Measurements from ENCODE around the gene MUC4.

The MUC4 gene

DNA sequence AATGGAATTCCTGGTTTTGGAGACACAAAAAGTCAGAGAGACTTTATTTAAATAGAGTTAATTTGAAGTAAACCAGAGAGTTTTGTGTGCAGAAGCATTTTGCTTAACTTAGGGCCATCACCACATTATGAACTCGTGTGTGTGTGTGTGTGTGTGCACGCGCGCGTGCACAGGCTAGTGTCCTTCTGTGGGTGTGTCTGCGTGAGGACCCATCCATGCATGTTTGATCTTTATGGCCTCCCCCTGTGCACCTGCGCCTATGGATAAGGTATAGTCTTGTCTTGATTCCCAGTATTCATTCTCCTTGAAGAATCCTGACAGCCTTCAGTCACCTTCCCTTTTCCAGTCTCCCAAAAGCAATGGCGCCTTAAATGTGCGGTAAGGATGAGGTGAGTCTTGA lies 65.0 kb downstream of the MUC4 start:
- no peaks in the 10 kb centered on the region; the same call in 1 of the 2 replicates for H3K36me3 ChIP-seq (ENCODE audit: insufficient read depth, low read length)
- H3K9me2 ChIP-seq (ENCODE audit: low read depth, low read length) = no peaks in the 10 kb centered on the region
- peaks cover 4% of the 10 kb centered on the region for H3K4me1 ChIP-seq (ENCODE audit: insufficient read depth, low read length, severe bottlenecking)
- H3K9me3 ChIP-seq (ENCODE audit: low read length) = no peaks in the 10 kb centered on the region
- H2AFZ ChIP-seq (ENCODE audit: low read length) = no peak overlapping the region
- H3K9ac ChIP-seq (ENCODE audit: low read length) = no peak overlapping the region
- TF ChIP-seq EZH2 (IDR thresholded peaks at IDR 0.05; ENCODE audit: borderline replicate concordance, low read length) = no peak
- TF ChIP-seq CTCF (IDR thresholded peaks at IDR 0.05; ENCODE audit: low read length) = no peak
- no peak overlapping the region for H3K27ac ChIP-seq (ENCODE audit: low read depth, low read length, poor library complexity, severe bottlenecking)
- no peaks in the 10 kb centered on the region for H3K79me2 ChIP-seq (ENCODE audit: insufficient read depth, low read length)
- no peak overlapping the region for H3K4me3 ChIP-seq (ENCODE audit: low read depth, low read length, poor library complexity, severe bottlenecking)
- peaks cover 5% of the 10 kb centered on the region; the same call in 1 of the 2 replicates for H3K27me3 ChIP-seq (ENCODE audit: insufficient read depth, low read length)
- H3F3A ChIP-seq (ENCODE audit: insufficient read depth, low read length) = no peaks in the 10 kb centered on the region
- H3K4me2 ChIP-seq (ENCODE audit: low read length) = no peak overlapping the region
- no peaks in the 10 kb centered on the region for H4K20me1 ChIP-seq (ENCODE audit: insufficient read depth, low read length)

GRCh38 chr3:195746346-195746745 lies 65.4 kb downstream of the MUC4 start:
- Histone ChIP-seq H3K9me3 (ENCODE audit: low read length) (no peaks in the 10 kb centered on the region), H4K20me1 (ENCODE audit: insufficient read depth, low read length) (no peaks in the 10 kb centered on the region), H3K9ac (ENCODE audit: low read length) (no peak overlapping the region), H2AFZ (ENCODE audit: low read length) (no peak overlapping the region), H3K36me3 (ENCODE audit: insufficient read depth, low read length) (no peaks in the 10 kb centered on the region; the same call in 1 of the 2 replicates), H3K27me3 (ENCODE audit: insufficient read depth, low read length) (peaks cover 9% of the 10 kb centered on the region; the same call in 1 of the 2 replicates), H3K4me2 (ENCODE audit: low read length) (no peak overlapping the region), H3K4me3 (ENCODE audit: low read depth, low read length, poor library complexity, severe bottlenecking) (no peak overlapping the region), H3K9me2 (ENCODE audit: low read depth, low read length) (no peaks in the 10 kb centered on the region), H3K79me2 (ENCODE audit: insufficient read depth, low read length) (no peaks in the 10 kb centered on the region), H3K4me1 (ENCODE audit: insufficient read depth, low read length, severe bottlenecking) (peaks cover 4% of the 10 kb centered on the region), H3K27ac (ENCODE audit: low read depth, low read length, poor library complexity, severe bottlenecking) (no peak overlapping the region), H3F3A (ENCODE audit: insufficient read depth, low read length) (no peaks in the 10 kb centered on the region)
- TF ChIP-seq EZH2 (IDR thresholded peaks at IDR 0.05; ENCODE audit: borderline replicate concordance, low read length) = no peak
- no peak for TF ChIP-seq CTCF (IDR thresholded peaks at IDR 0.05; ENCODE audit: low read length)

GRCh38 chr3:195744437-195744836 lies 67.3 kb downstream of the MUC4 start:
- H3K4me3 ChIP-seq (ENCODE audit: low read depth, low read length, poor library complexity, severe bottlenecking) = no peak overlapping the region
- H2AFZ ChIP-seq (ENCODE audit: low read length) = no peak overlapping the region
- no peaks in the 10 kb centered on the region for H3F3A ChIP-seq (ENCODE audit: insufficient read depth, low read length)
- no peaks in the 10 kb centered on the region for H4K20me1 ChIP-seq (ENCODE audit: insufficient read depth, low read length)
- H3K79me2 ChIP-seq (ENCODE audit: insufficient read depth, low read length) = no peaks in the 10 kb centered on the region
- peaks cover 10% of the 10 kb centered on the region; the same call in 1 of the 2 replicates for H3K27me3 ChIP-seq (ENCODE audit: insufficient read depth, low read length)
- H3K9me2 ChIP-seq (ENCODE audit: low read depth, low read length) = no peaks in the 10 kb centered on the region
- H3K4me1 ChIP-seq (ENCODE audit: insufficient read depth, low read length, severe bottlenecking) = peaks cover 4% of the 10 kb centered on the region
- H3K4me2 ChIP-seq (ENCODE audit: low read length) = no peak overlapping the region
- no peaks in the 10 kb centered on the region; the same call in 1 of the 2 replicates for H3K36me3 ChIP-seq (ENCODE audit: insufficient read depth, low read length)
- H3K27ac ChIP-seq (ENCODE audit: low read depth, low read length, poor library complexity, severe bottlenecking) = no peak overlapping the region
- TF ChIP-seq EZH2 (IDR thresholded peaks at IDR 0.05; ENCODE audit: borderline replicate concordance, low read length) (no peak), CTCF (IDR thresholded peaks at IDR 0.05; ENCODE audit: low read length) (no peak)
- no peak overlapping the region for H3K9ac ChIP-seq (ENCODE audit: low read length)
- H3K9me3 ChIP-seq (ENCODE audit: low read length) = no peaks in the 10 kb centered on the region

Measured in OCI-LY1 (cell line).